Measurements from ENCODE around the gene KDM2A. TPM values are rescaled to one million over a fixed set of nuclear protein-coding genes. Genes with fewer than 3 reads are reported as not detected.

Gene KDM2A
- total RNA-seq = 100 to 1,000 TPM in 1 of 4 donors, 10 to 100 TPM in 3; 52.2 to 104 (median 75.7) TPM

- no peak for TF ChIP-seq CTCF (IDR thresholded peaks at IDR 0.05; ENCODE audit: low read depth)
Observed at GRCh38 chr11:67118801-67119584, at the start of gene KDM2A. Gene KDM2A, plus strand, starts transcription at chr11:67119263. Its CDS starts 2,054 bp downstream, at chr11:67121317.

GRCh38 chr11:67071420-67072284, 47.4 kb upstream of the KDM2A start:
- TF ChIP-seq CTCF (IDR thresholded peaks at IDR 0.05; ENCODE audit: low read depth) = no peak

- TF ChIP-seq CTCF (IDR thresholded peaks at IDR 0.05; ENCODE audit: low read depth) = no peak
Observed at GRCh38 chr11:67072295-67072694, 46.8 kb upstream of the KDM2A start.

GRCh38 chr11:67073908-67074307, 45.2 kb upstream of the KDM2A start:
- TF ChIP-seq CTCF (IDR thresholded peaks at IDR 0.05; ENCODE audit: low read depth) = no peak

- no peak for TF ChIP-seq CTCF (IDR thresholded peaks at IDR 0.05; ENCODE audit: low read depth)
Observed at GRCh38 chr11:67076202-67076601, 42.9 kb upstream of the KDM2A start.

- TF ChIP-seq CTCF (IDR thresholded peaks at IDR 0.05; ENCODE audit: low read depth) = no peak
Observed at GRCh38 chr11:67079065-67079705, 39.9 kb upstream of the KDM2A start.

All from subcutaneous adipose tissue (tissue), 4 donors.